Activated CD8-positive, alpha-beta T cell treated with anti-CD3 and anti-CD28 coated beads, Interleukin-2, amount 10 ng/mL, durations not matched to agents 7 days and 5 days (primary cell): ENCODE results near the gene RPP14. TPM values are rescaled to one million over a fixed set of nuclear protein-coding genes. Genes with fewer than 3 reads are reported as not detected.
"Not testable (repeated sequence)": the region's sequence is repeated elsewhere in the genome, so short reads cannot be mapped to it uniquely, and the experiment has no call there.

Source experiments
- ATAC-seq: fragments of 150-1000 bp; cut with Tn5 transposase; one replicate; pipeline ENCODE4 v1.10.0; 2021; ENCODE audit warnings: moderate library complexity
- CTCF ChIA-PET: fragments of 350-600 bp; sonication (Branson Sonifier 250); formaldehyde crosslinking; loops from one replicate; lab custom pipeline; 2021; ENCODE audit warnings: antibody characterized with exemption; lab: Charles Lee
- POLR2A ChIA-PET: fragments of 350-600 bp; sonication (Branson Sonifier 250); formaldehyde crosslinking; loops from one replicate; lab custom pipeline; 2021; ENCODE audit warnings: antibody characterized with exemption; lab: Charles Lee
- DNase-seq: peaks from one replicate; pipeline ENCODE4 v3.0.0-alpha.2; 2020
- H3K27ac Mint-ChIP-seq: one replicate; pipeline ENCODE4 v1.8.0; 2021; ENCODE audit warnings: mild to moderate bottlenecking, mixed read lengths
- H3K27me3 Mint-ChIP-seq: one replicate; pipeline ENCODE4 v1.8.0; 2021; ENCODE audit warnings: low read depth, mixed read lengths
- H3K36me3 Mint-ChIP-seq: one replicate; pipeline ENCODE4 v1.8.0; 2021; ENCODE audit warnings: low read depth, mixed read lengths
- H3K4me1 Mint-ChIP-seq: one replicate; pipeline ENCODE4 v1.8.0; 2021; ENCODE audit warnings: low read depth, mixed read lengths
- H3K4me3 Mint-ChIP-seq: one replicate; pipeline ENCODE4 v1.8.0; 2021; ENCODE audit warnings: mild to moderate bottlenecking, mixed read lengths
- H3K9me3 Mint-ChIP-seq: one replicate; pipeline ENCODE4 v1.8.0; 2022; ENCODE audit warnings: mixed read lengths; ENCODE audit not compliant: insufficient read depth
- total RNA-seq, 2 experiments: library from RNA; stranded (reverse); gene quantifications; one replicate each; pipeline ENCODE4 v1.2.3, GENCODE V29; 2021

The RPP14 gene
- total RNA-seq, 2 experiments from 2014 or later: 12.8 to 15.1 TPM

DNA sequence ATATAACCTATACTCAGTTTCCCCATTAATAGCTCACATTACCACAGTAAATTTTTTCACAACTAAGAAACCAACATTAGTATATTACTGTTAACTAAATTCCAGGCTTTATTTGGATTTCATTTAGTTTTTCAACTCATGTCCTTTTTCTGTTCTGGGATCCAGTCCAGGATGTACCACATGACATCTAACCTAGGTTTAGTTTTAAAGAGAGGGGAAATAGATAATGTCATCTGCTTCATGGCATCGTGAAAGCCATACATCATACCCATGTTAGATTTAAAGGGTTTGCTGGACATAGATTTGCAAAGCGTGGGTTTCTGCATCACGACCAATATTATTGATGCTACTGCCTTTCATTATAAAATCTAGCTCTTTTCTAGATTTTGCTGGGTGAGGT, 33.2 kb upstream of the RPP14 start:
- Mint-ChIP-seq H3K4me3 (no peak overlapping the region), H3K9me3 (peaks cover 3% of the 10 kb centered on the region), H3K36me3 (peaks cover 17% of the 10 kb centered on the region), H3K27me3 (no peaks in the 10 kb centered on the region), H3K27ac (no peak overlapping the region), H3K4me1 (peaks cover 5% of the 10 kb centered on the region)
- DNase-seq (no peak), ATAC-seq (no peak)
- POLR2A ChIA-PET: no interaction called here
- CTCF ChIA-PET: no interaction called here

DNA sequence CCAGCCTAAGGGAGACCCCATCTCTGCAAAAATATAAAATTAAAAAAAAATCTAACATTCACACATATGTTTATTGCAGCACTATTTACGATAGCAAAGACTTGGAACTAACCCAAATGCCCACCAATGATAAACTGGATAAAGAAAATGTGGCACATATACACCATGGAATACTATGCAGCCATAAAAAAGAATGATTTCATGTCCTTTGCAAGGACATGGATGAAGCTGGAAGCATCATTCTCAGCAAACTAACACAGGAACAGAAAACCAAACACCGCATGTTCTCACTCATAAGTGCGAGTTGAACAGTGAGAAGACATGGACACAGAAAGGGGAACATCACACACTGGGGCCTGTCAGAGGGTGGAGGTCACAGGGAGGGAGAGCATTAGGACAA, 32.7 kb upstream of the RPP14 start:
- H3K9me3 Mint-ChIP-seq, H3K27ac Mint-ChIP-seq, ATAC-seq, CTCF ChIA-PET, H3K27me3 Mint-ChIP-seq, POLR2A ChIA-PET, DNase-seq, H3K4me1 Mint-ChIP-seq, H3K4me3 Mint-ChIP-seq: not testable (repeated sequence)
- H3K36me3 Mint-ChIP-seq: peaks cover 20% of the 10 kb centered on the region

DNA sequence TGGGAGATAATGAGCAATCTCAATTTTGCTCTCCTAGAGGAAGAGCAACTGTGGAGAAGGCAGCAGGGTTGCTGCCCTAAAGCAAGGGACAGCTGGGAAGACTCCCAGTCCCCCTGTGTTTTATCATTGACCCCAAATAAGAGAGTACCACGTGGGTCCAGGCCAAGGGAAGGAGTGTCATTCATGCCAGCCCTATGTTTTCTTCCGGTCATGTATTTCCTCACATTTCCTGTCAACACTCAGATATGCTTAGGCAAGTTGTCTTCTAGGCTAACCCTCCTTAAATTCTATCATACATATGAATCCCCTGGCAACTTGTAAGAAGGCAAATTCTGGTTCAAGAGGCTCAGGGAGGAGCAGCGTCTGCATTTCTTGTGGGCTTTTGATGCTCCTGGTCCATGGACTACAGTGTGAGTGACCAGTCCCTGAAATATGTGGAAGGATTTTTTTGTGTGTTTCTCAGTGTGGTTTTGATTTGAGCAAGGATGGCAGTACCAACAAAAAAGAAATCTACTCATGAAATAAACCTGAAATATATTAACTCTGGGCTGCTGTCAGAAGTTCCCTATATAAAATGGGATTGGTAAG, 31.9 kb upstream of the RPP14 start:
- no peak for ATAC-seq
- H3K27me3 Mint-ChIP-seq: no peaks in the 10 kb centered on the region
- H3K4me3 Mint-ChIP-seq: no peak overlapping the region
- H3K4me1 Mint-ChIP-seq: peaks cover 5% of the 10 kb centered on the region
- CTCF ChIA-PET: no interaction called here
- DNase-seq: no peak
- H3K36me3 Mint-ChIP-seq: peaks cover 24% of the 10 kb centered on the region
- H3K27ac Mint-ChIP-seq: no peak overlapping the region
- POLR2A ChIA-PET: no interaction called here
- H3K9me3 Mint-ChIP-seq: peaks cover 3% of the 10 kb centered on the region

DNA sequence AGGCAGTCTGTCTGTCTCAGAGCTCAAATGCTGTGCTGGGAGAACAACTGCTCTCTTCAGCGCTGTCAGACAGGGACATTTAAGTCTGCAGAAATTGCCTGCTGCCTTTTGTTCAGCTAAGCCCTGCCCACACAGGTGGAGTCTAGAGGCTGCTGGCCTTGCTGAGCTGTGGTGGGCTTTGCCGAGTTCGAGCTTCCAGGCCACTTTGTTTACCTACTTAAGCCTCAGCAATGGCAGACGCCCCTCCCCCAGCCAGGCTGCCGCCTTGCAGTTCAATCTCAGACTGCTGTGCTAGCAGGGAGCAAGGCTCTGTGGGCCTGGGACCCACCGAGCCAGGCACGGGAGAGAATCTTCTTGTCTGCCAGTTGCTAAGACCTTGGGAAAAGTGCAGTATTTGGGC, 25.0 kb upstream of the RPP14 start:
- H3K27me3 Mint-ChIP-seq: no peaks in the 10 kb centered on the region
- H3K4me1 Mint-ChIP-seq: no peaks in the 10 kb centered on the region
- ATAC-seq (no peak), DNase-seq (no peak)
- no peak overlapping the region for H3K27ac Mint-ChIP-seq
- no peak overlapping the region for H3K4me3 Mint-ChIP-seq
- peaks cover 3% of the 10 kb centered on the region for H3K9me3 Mint-ChIP-seq
- POLR2A ChIA-PET: no interaction called here
- H3K36me3 Mint-ChIP-seq: peaks cover 17% of the 10 kb centered on the region
- CTCF ChIA-PET: no interaction called here

DNA sequence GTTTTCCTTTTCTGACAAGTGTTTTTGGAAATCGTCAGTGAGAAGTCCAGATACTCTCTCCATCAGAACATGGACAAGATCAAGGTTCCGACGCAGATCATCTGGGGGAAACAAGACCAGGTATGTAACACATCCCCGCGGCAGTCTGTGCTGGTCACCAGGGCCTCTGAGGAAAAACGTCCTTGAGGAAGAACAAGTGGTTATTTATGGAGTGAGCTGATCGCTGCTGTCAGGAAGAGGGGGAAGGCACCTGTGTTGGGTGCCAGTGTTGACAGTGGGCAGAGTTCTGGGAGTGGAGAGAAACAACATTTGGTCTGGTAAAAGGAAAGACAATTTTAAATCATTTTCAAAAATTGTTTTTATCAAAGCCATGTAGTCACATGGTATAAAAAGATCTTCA, 20.7 kb upstream of the RPP14 start:
- CTCF ChIA-PET: interaction anchor here (1.3 kb wide), 2 partner anchors 14 to 21 kb away, joined by 3 to 6 read pairs; partner anchors contain the start of genes HTD2 and RPP14
- H3K36me3 Mint-ChIP-seq: peaks cover 3% of the 10 kb centered on the region
- no peak overlapping the region for H3K27ac Mint-ChIP-seq
- no peaks in the 10 kb centered on the region for H3K4me1 Mint-ChIP-seq
- H3K9me3 Mint-ChIP-seq: no peaks in the 10 kb centered on the region
- H3K27me3 Mint-ChIP-seq: no peaks in the 10 kb centered on the region
- H3K4me3 Mint-ChIP-seq: no peak overlapping the region
- ATAC-seq (no peak), DNase-seq (no peak)
- POLR2A ChIA-PET: no interaction called here

DNA sequence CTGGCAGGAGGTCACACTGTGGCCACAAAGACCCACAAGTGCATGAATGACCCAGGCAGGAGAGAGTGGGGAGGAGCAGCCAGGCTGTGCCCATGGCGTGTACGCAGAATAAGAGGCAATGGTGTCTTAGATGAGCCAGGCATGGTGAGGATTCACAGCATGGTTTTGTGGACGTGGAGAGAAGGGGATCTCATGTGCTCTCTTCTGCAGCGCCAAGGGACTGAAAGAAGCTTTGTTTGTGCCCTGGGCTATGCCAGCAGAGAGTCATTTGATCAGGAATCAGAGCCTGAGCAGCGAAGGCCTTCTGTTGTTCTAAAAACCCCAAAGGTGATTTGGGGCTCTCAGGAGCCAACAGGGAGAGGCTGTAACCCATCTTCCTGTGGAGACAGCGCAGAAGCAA, 18.7 kb upstream of the RPP14 start:
- POLR2A ChIA-PET: no interaction called here
- H3K4me1 Mint-ChIP-seq: no peaks in the 10 kb centered on the region
- CTCF ChIA-PET: interaction anchor here (0.8 kb wide), 2 partner anchors 70 to 72 kb away, joined by 3 read pairs; no protein-coding TSS in a partner anchor
- no peaks in the 10 kb centered on the region for H3K9me3 Mint-ChIP-seq
- DNase-seq (no peak), ATAC-seq (no peak)
- no peaks in the 10 kb centered on the region for H3K27me3 Mint-ChIP-seq
- H3K36me3 Mint-ChIP-seq: peaks cover 3% of the 10 kb centered on the region
- H3K27ac Mint-ChIP-seq: no peak overlapping the region
- H3K4me3 Mint-ChIP-seq: no peak overlapping the region

DNA sequence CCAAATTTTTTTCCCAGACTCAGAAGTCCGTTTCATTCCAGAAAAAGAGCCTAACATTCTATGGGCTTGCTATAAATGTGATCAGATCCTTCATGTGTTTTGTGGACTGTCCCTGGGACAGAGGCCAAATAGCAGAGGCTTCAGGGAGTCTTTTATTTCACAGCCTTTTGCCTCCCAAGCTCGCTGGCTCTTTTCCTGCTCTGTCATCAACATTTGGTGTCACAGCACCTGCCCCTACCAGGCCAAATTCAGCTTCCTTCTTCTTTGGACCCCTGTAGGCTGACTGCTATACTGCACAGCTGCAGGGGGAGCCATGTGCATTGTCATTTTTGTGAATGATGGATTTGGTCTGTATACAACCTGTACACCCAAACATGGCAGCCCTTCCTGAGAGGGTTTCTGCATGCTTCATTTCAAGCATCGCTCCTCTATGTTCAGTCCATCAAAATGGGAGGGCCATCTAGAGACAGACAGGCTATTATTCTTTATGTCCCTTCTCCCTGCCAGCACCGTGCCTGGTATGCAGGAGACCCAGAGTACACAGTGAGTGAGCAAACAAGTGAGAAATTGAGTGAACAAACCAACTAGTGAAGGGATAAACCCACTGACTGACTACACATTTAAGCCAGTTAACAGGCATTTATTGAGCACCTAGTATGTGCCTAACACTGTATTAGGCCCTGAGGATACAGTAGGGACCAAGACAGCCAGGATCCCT, 17.9 kb upstream of the RPP14 start:
- ATAC-seq (no peak), DNase-seq (no peak)

DNA sequence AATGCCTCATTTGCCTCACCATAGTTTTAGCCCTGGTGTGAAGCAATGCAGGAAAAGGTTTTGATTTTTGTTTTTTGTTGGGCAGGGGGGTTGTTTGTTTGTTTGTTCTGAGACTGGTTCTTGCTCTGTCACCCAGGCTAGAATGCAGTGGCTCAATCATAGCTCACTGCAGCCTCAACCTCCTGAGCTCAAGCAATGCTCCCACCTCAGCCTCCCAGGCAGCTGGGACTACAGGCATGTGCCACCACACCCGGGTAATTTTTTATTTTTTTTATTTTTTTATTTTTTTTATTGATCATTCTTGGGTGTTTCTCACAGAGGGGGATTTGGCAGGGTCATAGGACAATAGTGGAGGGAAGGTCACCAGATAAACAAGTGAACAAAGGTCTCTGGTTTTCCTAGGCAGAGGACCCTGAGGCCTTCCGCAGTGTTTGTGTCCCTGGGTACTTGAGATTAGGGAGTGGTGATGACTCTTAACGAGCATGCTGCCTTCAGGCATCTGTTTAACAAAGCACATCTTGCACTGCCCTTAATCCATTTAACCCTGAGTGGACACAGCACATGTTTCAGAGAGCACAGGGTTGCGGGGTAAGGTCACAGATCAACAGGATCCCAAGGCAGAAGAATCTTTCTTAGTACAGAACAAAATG, 17.0 kb upstream of the RPP14 start:
- ATAC-seq, H3K4me3 Mint-ChIP-seq, DNase-seq, H3K4me1 Mint-ChIP-seq, CTCF ChIA-PET, H3K9me3 Mint-ChIP-seq, H3K36me3 Mint-ChIP-seq, POLR2A ChIA-PET, H3K27ac Mint-ChIP-seq, H3K27me3 Mint-ChIP-seq: not testable (repeated sequence)

More for the DNA sequence above, 17.9 kb upstream of the RPP14 start:
- Mint-ChIP-seq H3K27me3 (no peaks in the 10 kb centered on the region), H3K9me3 (no peaks in the 10 kb centered on the region), H3K36me3 (peaks cover 3% of the 10 kb centered on the region), H3K4me1 (no peaks in the 10 kb centered on the region), H3K4me3 (no peak overlapping the region), H3K27ac (no peak overlapping the region)
- CTCF ChIA-PET: interaction anchor here (0.8 kb wide), 2 partner anchors 71 to 73 kb away, joined by 3 read pairs; no protein-coding TSS in a partner anchor
- POLR2A ChIA-PET: no interaction called here

DNA sequence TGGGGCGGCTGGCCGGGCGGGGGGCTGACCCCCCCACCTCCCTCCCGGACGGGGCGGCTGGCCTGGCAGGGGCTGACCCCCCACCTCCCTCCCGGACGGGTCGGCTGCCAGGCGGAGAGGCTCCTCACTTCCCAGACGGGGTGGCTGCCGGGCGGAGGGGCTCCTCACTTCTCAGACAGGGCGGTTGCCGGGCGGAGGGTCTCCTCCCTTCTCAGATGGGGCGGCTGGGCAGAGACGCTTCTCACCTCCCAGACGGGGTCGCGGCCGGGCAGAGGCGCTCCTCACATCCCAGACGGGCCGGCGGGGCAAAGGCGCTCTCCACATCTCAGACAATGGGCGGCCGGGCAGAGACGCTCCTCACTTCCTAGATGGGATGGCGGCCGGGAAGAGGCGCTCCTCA, 15.6 kb upstream of the RPP14 start:
- H3K36me3 Mint-ChIP-seq, H3K9me3 Mint-ChIP-seq, ATAC-seq, H3K4me3 Mint-ChIP-seq, CTCF ChIA-PET, H3K4me1 Mint-ChIP-seq, DNase-seq, POLR2A ChIA-PET, H3K27me3 Mint-ChIP-seq, H3K27ac Mint-ChIP-seq: not testable (repeated sequence)

DNA sequence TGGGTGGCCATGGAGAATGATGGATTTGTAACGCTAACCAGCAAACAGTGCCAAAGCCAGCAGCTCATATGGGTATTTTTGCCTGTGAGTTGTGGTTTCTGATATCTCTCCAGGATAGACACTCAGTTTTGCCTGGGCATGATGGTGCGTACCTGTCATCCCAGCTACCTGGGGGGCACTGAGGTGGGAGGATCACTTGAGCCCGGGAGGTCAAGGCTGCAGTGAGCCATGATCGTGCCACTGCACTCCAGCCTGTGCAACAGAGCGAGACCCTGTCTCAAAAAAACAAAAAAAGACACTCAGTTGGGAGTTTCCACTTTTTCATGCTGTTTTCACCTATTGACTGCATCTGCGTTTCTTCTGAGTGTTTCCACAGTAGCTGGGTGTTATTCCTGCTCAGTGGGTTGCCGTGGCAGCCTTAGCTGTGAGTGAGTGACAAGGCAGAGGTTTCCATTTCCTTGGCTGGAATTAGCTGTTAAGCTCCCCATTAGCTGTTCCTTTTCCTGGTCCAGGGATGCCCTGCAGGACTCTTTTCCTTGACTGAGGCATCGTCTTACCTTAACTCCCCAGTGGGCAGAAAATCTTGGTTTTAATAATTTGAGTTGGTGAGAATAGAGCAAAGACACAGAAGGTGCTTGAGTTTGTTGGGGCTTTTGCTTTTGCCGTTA, 14.2 kb upstream of the RPP14 start:
- no peaks in the 10 kb centered on the region for H3K27me3 Mint-ChIP-seq
- no peaks in the 10 kb centered on the region for H3K36me3 Mint-ChIP-seq
- H3K4me1 Mint-ChIP-seq: no peaks in the 10 kb centered on the region
- no peak overlapping the region for H3K27ac Mint-ChIP-seq
- H3K4me3 Mint-ChIP-seq: no peak overlapping the region
- POLR2A ChIA-PET: no interaction called here
- DNase-seq: no peak
- H3K9me3 Mint-ChIP-seq: no peaks in the 10 kb centered on the region
- CTCF ChIA-PET: interaction anchor here (2.9 kb wide), 1 partner anchor 15 kb away, joined by 12 read pairs; the partner anchor contains the start of genes HTD2 and RPP14
- no peak for ATAC-seq

DNA sequence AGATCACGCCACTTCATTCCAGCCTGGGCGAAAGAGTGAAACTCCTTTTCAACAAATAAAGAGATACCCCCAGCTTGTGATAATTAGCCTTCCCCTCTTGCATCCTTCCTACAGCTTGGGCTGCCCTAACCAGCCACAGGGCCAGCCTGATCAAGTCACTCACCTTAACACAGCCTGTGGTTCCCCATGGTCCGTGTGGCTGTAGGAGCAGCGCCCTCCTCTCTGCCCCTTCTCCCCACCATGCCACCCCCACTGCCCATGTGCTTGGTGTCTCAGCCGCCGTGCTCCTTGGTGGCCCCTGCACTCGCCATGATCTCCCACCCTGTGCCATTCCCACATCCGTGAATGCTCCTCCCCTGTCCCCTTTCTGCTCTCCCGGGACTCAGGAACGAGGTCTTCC, 13.2 kb upstream of the RPP14 start:
- no peak for ATAC-seq
- Mint-ChIP-seq H3K9me3 (no peaks in the 10 kb centered on the region), H3K27ac (no peak overlapping the region), H3K4me1 (no peaks in the 10 kb centered on the region), H3K4me3 (no peak overlapping the region), H3K27me3 (no peaks in the 10 kb centered on the region), H3K36me3 (no peaks in the 10 kb centered on the region)
- CTCF ChIA-PET: interaction anchor here (2.9 kb wide), 1 partner anchor 13 kb away, joined by 12 read pairs; the partner anchor contains the start of genes HTD2 and RPP14
- no peak for DNase-seq
- POLR2A ChIA-PET: no interaction called here
